ENCODE measurements around the gene BMP6.

The BMP6 gene

GRCh38 chr6:7720346-7720745 is 5.6 kb upstream of the BMP6 start:
- DNase-seq: no peak

- no peak for DNase-seq
These were observed 4.2 kb upstream of the BMP6 start for GRCh38 chr6:7721649-7722048.

DNA sequence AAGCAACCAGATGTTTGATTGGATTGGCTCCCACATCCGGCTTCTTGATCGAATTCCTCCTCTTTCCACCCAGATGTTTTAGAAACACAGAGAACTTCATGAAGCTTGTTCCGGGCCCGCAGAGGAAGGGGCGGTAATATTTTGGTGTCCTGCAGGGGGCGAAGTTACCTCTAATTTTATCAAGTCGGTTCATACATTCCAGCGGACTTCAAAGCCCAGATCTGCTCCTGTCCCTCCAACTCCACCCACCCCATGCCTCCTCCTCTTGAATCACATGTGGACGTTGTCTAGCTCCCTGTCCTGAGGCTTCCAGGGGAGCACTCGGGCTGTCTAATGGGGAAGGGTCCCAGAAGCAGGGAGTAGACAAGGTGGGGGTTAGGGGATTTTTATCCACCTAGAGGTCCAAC is 2.9 kb upstream of the BMP6 start:
- DNase-seq: peak; percentile 28

DNA sequence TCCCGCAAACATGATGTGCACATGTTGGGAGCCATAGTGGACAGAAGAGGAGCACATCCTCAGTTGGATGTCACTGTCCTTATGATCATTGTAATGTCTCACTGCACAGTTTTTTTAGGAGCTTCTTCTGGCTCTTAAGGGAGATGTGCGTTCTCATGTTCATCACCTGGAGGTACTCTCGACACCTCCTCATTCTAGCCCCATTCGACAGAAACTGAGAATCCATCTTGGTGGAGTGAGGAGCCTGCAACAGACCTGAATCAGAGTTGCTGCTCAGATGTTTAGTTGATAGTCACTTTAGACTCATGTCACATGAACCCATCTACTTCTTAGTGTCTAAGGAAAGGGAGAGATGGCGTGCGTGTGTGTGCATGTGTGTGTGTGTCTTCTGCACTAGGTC is 2.3 kb upstream of the BMP6 start:
- DNase-seq: no peak

GRCh38 chr6:7725412-7725811 is 487 bp upstream of the BMP6 start:
- DNase-seq: no peak

DNA sequence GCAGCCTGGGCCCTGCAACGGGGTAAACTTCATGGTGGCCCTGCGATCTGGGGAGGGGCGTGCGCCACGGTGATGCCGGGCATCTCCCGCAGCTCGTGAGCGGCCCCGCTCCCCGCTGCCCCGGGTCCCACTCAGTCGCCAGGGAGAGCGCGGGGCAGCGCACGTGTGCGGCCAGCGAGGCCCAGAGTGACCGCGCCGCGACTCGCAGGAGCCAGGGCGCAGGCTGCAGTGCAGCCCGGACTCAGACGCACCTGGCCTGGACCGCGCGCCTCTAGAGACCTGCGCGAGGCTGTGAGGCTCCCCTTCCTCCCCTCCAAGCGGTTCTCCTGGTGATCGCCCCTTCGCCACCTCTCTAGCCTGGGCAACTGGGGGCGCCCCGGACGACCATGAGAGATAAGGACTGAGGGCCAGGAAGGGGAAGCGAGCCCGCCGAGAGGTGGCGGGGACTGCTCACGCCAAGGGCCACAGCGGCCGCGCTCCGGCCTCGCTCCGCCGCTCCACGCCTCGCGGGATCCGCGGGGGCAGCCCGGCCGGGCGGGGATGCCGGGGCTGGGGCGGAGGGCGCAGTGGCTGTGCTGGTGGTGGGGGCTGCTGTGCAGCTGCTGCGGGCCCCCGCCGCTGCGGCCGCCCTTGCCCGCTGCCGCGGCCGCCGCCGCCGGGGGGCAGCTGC is 652 bp downstream of the BMP6 start:
- no peak for DNase-seq

DNA sequence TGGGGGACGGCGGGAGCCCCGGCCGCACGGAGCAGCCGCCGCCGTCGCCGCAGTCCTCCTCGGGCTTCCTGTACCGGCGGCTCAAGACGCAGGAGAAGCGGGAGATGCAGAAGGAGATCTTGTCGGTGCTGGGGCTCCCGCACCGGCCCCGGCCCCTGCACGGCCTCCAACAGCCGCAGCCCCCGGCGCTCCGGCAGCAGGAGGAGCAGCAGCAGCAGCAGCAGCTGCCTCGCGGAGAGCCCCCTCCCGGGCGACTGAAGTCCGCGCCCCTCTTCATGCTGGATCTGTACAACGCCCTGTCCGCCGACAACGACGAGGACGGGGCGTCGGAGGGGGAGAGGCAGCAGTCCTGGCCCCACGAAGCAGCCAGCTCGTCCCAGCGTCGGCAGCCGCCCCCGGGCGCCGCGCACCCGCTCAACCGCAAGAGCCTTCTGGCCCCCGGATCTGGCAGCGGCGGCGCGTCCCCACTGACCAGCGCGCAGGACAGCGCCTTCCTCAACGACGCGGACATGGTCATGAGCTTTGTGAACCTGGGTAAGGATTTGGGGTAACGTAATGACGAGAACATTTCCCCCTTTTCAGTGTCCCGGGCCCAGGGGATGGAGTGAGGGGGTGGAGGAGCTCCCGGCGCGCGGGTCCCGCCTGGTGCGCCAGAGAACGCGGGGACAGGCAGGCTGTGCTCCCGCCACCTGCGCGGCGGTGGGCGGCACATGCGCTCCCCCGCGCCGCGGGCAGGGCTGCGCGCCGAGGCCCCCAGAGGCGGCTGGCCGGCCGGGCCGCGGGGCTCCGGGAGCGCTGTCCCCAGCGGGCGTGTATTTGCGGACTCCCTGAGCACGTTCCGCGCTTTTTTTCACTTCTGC is 1.4 kb downstream of the BMP6 start:
- DNase-seq: no peak

- DNase-seq: no peak
These were observed 2.3 kb downstream of the BMP6 start for GRCh38 chr6:7727946-7728854.

GRCh38 chr6:7728855-7729590 is 3.1 kb downstream of the BMP6 start:
- no peak for DNase-seq

- no peak for DNase-seq
These were observed 4.3 kb downstream of the BMP6 start for GRCh38 chr6:7730001-7730783.

- no peak for DNase-seq
These were observed 4.9 kb downstream of the BMP6 start for GRCh38 chr6:7730784-7731227.

GRCh38 chr6:7731294-7731693 is 5.4 kb downstream of the BMP6 start:
- no peak for DNase-seq

DNA sequence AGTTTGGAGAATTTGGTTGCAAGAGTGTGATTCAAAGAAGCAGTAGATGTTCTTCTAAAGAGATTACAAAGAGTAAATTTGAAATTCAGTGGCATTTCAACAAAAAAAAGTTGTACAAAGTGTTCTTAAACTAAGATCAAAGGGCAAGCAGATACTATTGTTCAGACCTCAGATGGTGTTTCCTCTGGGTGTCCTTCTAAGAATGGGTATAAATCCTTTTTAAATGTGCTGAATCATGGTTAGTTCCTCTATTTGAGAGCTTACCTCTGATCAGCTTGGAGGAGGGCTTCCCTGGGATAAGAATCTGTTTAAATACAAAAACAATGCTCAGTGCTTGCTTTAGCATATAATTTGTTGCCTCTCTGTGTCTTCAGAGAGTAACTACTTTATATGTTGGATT is 6.3 kb downstream of the BMP6 start:
- no peak for DNase-seq

GRCh38 chr6:7734707-7735383 is 8.9 kb downstream of the BMP6 start:
- no peak for DNase-seq

DNA sequence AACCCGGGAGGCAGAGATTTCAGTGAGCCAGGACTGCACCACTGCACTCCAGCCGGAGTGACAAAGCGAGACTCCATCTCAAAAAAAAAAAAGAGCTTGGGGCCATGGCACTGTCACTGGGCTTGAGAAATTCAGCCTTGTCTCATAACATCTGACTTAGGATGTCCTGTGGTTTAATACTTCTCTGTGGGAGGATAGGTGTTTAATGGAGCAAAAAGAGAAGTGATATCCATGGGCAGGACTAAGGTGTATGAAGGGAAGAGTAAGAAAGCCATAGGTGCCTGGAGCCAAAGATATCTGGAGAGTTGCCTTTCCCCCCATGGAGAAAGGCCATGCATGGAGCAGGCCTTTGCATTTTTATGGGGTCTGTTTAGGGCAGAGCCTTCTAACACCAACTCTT is 11.2 kb downstream of the BMP6 start:
- DNase-seq: no peak

- DNase-seq: no peak
These were observed 12.0 kb downstream of the BMP6 start for GRCh38 chr6:7737867-7738266.

GRCh38 chr6:7742223-7742785 is 16.4 kb downstream of the BMP6 start:
- no peak for DNase-seq

GRCh38 chr6:7745942-7746341 is 20.0 kb downstream of the BMP6 start:
- DNase-seq: no peak

- DNase-seq: no peak
These were observed 21.1 kb downstream of the BMP6 start for GRCh38 chr6:7747016-7747415.

GRCh38 chr6:7747433-7747832 is 21.5 kb downstream of the BMP6 start:
- no peak for DNase-seq

Measured in activated CD4-positive, alpha-beta T cell treated with anti-CD3 and anti-CD28 coated beads for 1 hour (primary cell).